ENCODE data around the gene AEBP2. TPM values are rescaled to one million over a fixed set of nuclear protein-coding genes. Genes with fewer than 3 reads are reported as not detected.

The AEBP2 gene
- total and polyA plus RNA-seq, 2 of the 13 experiments (the other 11 are each of a cell fraction or from before 2014, with no cell fraction given): 9.2 to 17.9 TPM

GRCh38 chr12:19462406-19462805 is 23.1 kb downstream of the AEBP2 start:
- no peak for ATAC-seq
- Histone ChIP-seq H3K27ac (ENCODE audit: extremely low read length, insufficient read depth, low read length) (no peak overlapping the region), H4K20me1 (ENCODE audit: insufficient read depth, low read length) (peaks cover 12% of the 10 kb centered on the region), H3K27me3 (ENCODE audit: control insufficient read depth in 1 of 2, insufficient read depth in 2 of 2, low read length in 2 of 2) (no peaks in the 10 kb centered on the region; a peak in 1 of 5 replicates), H3K79me2 (ENCODE audit: insufficient read depth, low read length) (peaks cover 46% of the 10 kb centered on the region), H3K4me2 (ENCODE audit: low read depth, low read length) (no peak overlapping the region), H3K4me1 (ENCODE audit: insufficient read depth, low read length) (no peaks in the 10 kb centered on the region), H3K9me3 (ENCODE audit: low read length) (no peaks in the 10 kb centered on the region), H3K4me3 (replicated peaks in 1 of 3; ENCODE audit: insufficient read depth in 1 of 3, low read depth in 2 of 3, low read length in 3 of 3) (no peak overlapping the region), H3K9ac (ENCODE audit: insufficient read depth, low read depth, low read length) (no peak overlapping the region), H3K36me3 (replicated peaks in 1 of 2; ENCODE audit: control insufficient read depth in 1 of 2, insufficient read depth in 2 of 2, low read length in 2 of 2) (peaks cover 1 to 33% of the 10 kb centered on the region in 2 experiments; a peak in 4 of 5 replicates), H2AFZ (ENCODE audit: low read length) (no peak overlapping the region)
- no TSS peak for BruUV-seq (replicated peaks)
- TF ChIP-seq IKZF1 (IDR thresholded peaks at IDR 0.05): no peak
- no peak for TF ChIP-seq FOXK2 (IDR thresholded peaks at IDR 0.05)
- TF ChIP-seq ZNF724P (CRISPR knock-in tag; IDR thresholded peaks at IDR 0.05; ENCODE audit: borderline replicate concordance): no peak
- TF ChIP-seq ZFX (CRISPR knock-in tag; IDR thresholded peaks at IDR 0.05; ENCODE audit: low read depth): no peak
- no peak for TF ChIP-seq ZNF546 (CRISPR knock-in tag; conservative IDR thresholded peaks at IDR 0.05)
- TF ChIP-seq ZNF574 (CRISPR knock-in tag; IDR thresholded peaks at IDR 0.05): no peak
- no peak for TF ChIP-seq ZNF749 (CRISPR knock-in tag; IDR thresholded peaks at IDR 0.05; ENCODE audit: borderline replicate concordance)
- no peak for TF ChIP-seq ZNF282 (IDR thresholded peaks at IDR 0.05; ENCODE audit: partially characterized antibody)
- TF ChIP-seq NRL (CRISPR knock-in tag; IDR thresholded peaks at IDR 0.05; ENCODE audit: borderline replicate concordance): no peak
- no peak for TF ChIP-seq NR2F6 (IDR thresholded peaks at IDR 0.05)
- no peak for TF ChIP-seq NR2F6 (CRISPR knock-in tag; IDR thresholded peaks at IDR 0.05)
- TF ChIP-seq ZNF10 (CRISPR knock-in tag; IDR thresholded peaks at IDR 0.05; ENCODE audit: borderline replicate concordance, low read depth): no peak
- TF ChIP-seq SALL2 (CRISPR knock-in tag; IDR thresholded peaks at IDR 0.05): no peak
- TF ChIP-seq PRDM10 (CRISPR knock-in tag; IDR thresholded peaks at IDR 0.05; ENCODE audit: low read depth): no peak
- TF ChIP-seq ZNF674 (CRISPR knock-in tag; IDR thresholded peaks at IDR 0.05; ENCODE audit: low read depth): no peak
- no peak for TF ChIP-seq LCORL (IDR thresholded peaks at IDR 0.05)
- no peak for TF ChIP-seq LCORL (CRISPR knock-in tag; IDR thresholded peaks at IDR 0.05)
- TF ChIP-seq TOPORS (CRISPR knock-in tag; IDR thresholded peaks at IDR 0.05): no peak
- no peak for DNase-seq (ENCODE audit: low spot score)
- whole genome bisulfite sequencing (ENCODE audit: low lambda C conversion rate): 98% methylated on average over 5 of the region's 5 CpGs
- intact Hi-C loops (cut with micrococcal nuclease; ENCODE audit: unreplicated experiment): no loop called here
- in situ Hi-C loops (cut with HindIII; ENCODE audit: extremely low pct_ligation_motif_present, low pct_unique_long_range_greater_than_20kb): no loop called here
- POLR2A ChIA-PET: no interaction called here
- CTCF ChIA-PET (ENCODE audit: low intra/inter-chr PET ratio, low total read pairs): no interaction called here
- no peak for FAIRE-seq
